Peyer's patch (tissue), 4 donors: Measurements from ENCODE around the gene IRF2. TPM values are rescaled to one million over a fixed set of nuclear protein-coding genes. Genes with fewer than 3 reads are reported as not detected.

ENCODE experiments used
- DNase-seq, 3 donors: peaks; one replicate each; pipeline ENCODE4 v3.0.0-alpha.2; 2017 to 2019
- H3K27ac ChIP-seq, 4 donors: fragments of 200-600 bp; sonication (generic); one replicate each; pipeline ENCODE4 v1.5.1; 2016 to 2019
- H3K27me3 ChIP-seq, 2 donors: fragments of 200-600 bp; sonication (generic); one replicate each; pipeline ENCODE4 v1.5.1; 2019
- H3K36me3 ChIP-seq, 3 donors: fragments of 200-600 bp; sonication (generic); one replicate each; pipeline ENCODE4 v1.5.1; 2016 to 2019
- H3K4me1 ChIP-seq, 4 donors: fragments of 200-600 bp; sonication (generic); one replicate each; pipeline ENCODE4 v1.5.1; 2016 to 2019
- H3K4me3 ChIP-seq, 4 donors: fragments of 200-600 bp; sonication (generic); 1 replicate in 3 of 4; 2 replicates in 1 of 4; pipeline ENCODE4 v1.5.1; 2016 to 2019; ENCODE audit warnings: mild to moderate bottlenecking in 1 of 4
- H3K9me3 ChIP-seq, 4 donors: fragments of 200-600 bp; sonication (generic); one replicate each; pipeline ENCODE4 v1.5.1; 2016 to 2019; ENCODE audit warnings: mild to moderate bottlenecking in 1 of 4
- CTCF ChIP-seq, 6 experiments: fragments of 450-650 bp in 4 of 6; fragments of 200-600 bp in 2 of 6; sonication (generic) in 1 of 6; IDR thresholded peaks; one replicate each; pipeline ENCODE4 v1.5.1; 2017 to 2019; ENCODE audit warnings: antibody characterized with exemption in 6 of 6, mild to moderate bottlenecking in 3 of 6, moderate library complexity in 1 of 6
- POLR2A ChIP-seq, 2 donors: fragments of 450-650 bp; IDR thresholded peaks; one replicate each; pipeline ENCODE4 v1.5.1; 2017; ENCODE audit warnings: antibody characterized with exemption in 2 of 2, mild to moderate bottlenecking in 2 of 2, moderate library complexity in 2 of 2
- total RNA-seq, 4 donors: library from RNA; depleted of rRNA; stranded (reverse); fragments of >200 nt; gene quantifications; one replicate each; pipeline ENCODE4 v1.1.0, GENCODE V29; 2016

IRF2 gene
- 10 to 100 TPM; 28.0 to 42.8 (median 39.2) TPM for total RNA-seq

- TF ChIP-seq POLR2A (IDR thresholded peaks at IDR 0.05) = peak; percentile 93 to 94
- peak in 4 of 6 experiments; percentile 16 to 39 (median 26) for TF ChIP-seq CTCF (IDR thresholded peaks at IDR 0.05)
- H3K36me3 ChIP-seq = no peaks in the 10 kb centered on the region
- peak; percentile 95 to 99 (median 97) for DNase-seq
- no peaks in the 10 kb centered on the region for H3K9me3 ChIP-seq
- peaks cover 0 to 50% (median 14%) of the 10 kb centered on the region in 4 donors for H3K4me1 ChIP-seq
- H3K27ac ChIP-seq = peak within 1 kb of the TSS; percentile 95 to 100 (median 99)
- H3K4me3 ChIP-seq = peak within 1 kb of the TSS; percentile 69 to 96 (median 81)
- H3K27me3 ChIP-seq = no peaks in the 10 kb centered on the region
These were observed at the start of gene IRF2 for GRCh38 chr4:184474263-184475095. IRF2 (minus strand) TSS chr4:184474550; CDS start chr4:184429064, 45,486 bp downstream.

GRCh38 chr4:184515606-184516005 lies 41.3 kb upstream of the IRF2 start:
- no peak for TF ChIP-seq POLR2A (IDR thresholded peaks at IDR 0.05)
- no peak for TF ChIP-seq CTCF (IDR thresholded peaks at IDR 0.05)
- no peaks in the 10 kb centered on the region for H3K36me3 ChIP-seq
- no peaks in the 10 kb centered on the region for H3K9me3 ChIP-seq

GRCh38 chr4:184514121-184514988 lies 40.0 kb upstream of the IRF2 start:
- H3K27ac ChIP-seq = peak overlapping the region in 2 of 4 donors; percentile 6 to 32
- no peaks in the 10 kb centered on the region for H3K9me3 ChIP-seq
- peak in 2 of 3 donors; percentile 47 to 73 for DNase-seq
- no peaks in the 10 kb centered on the region for H3K27me3 ChIP-seq
- TF ChIP-seq POLR2A (IDR thresholded peaks at IDR 0.05) (no peak), CTCF (IDR thresholded peaks at IDR 0.05) (no peak)
- no peak overlapping the region for H3K4me3 ChIP-seq
- H3K36me3 ChIP-seq = no peaks in the 10 kb centered on the region
- H3K4me1 ChIP-seq = peaks cover 0 to 6% (median 0%) of the 10 kb centered on the region in 4 donors

More at GRCh38 chr4:184515606-184516005, 41.3 kb upstream of the IRF2 start:
- Histone ChIP-seq H3K27me3 (no peaks in the 10 kb centered on the region), H3K4me3 (no peak overlapping the region), H3K4me1 (peaks cover 0 to 6% (median 0%) of the 10 kb centered on the region in 4 donors), H3K27ac (no peak overlapping the region)
- DNase-seq = no peak

- Histone ChIP-seq H3K4me3 (no peak overlapping the region), H3K9me3 (no peaks in the 10 kb centered on the region), H3K27me3 (no peaks in the 10 kb centered on the region), H3K27ac (no peak overlapping the region), H3K36me3 (no peaks in the 10 kb centered on the region), H3K4me1 (peaks cover 0 to 6% (median 0%) of the 10 kb centered on the region in 4 donors)
- TF ChIP-seq CTCF (IDR thresholded peaks at IDR 0.05) (no peak), POLR2A (IDR thresholded peaks at IDR 0.05) (no peak)
- no peak for DNase-seq
These were observed 39.4 kb upstream of the IRF2 start for GRCh38 chr4:184513802-184514120.

GRCh38 chr4:184511156-184511555 lies 36.8 kb upstream of the IRF2 start:
- TF ChIP-seq CTCF (IDR thresholded peaks at IDR 0.05) = no peak
- TF ChIP-seq POLR2A (IDR thresholded peaks at IDR 0.05) = no peak
- no peak overlapping the region for H3K27ac ChIP-seq
- H3K4me3 ChIP-seq = no peak overlapping the region
- DNase-seq = no peak
- no peaks in the 10 kb centered on the region for H3K9me3 ChIP-seq
- H3K4me1 ChIP-seq = peaks cover 0 to 6% (median 2%) of the 10 kb centered on the region in 4 donors
- H3K36me3 ChIP-seq = no peaks in the 10 kb centered on the region
- H3K27me3 ChIP-seq = no peaks in the 10 kb centered on the region
